ENCODE measurements around the gene PLCB1. TPM values are rescaled to one million over a fixed set of nuclear protein-coding genes. Genes with fewer than 3 reads are reported as not detected.

Gene PLCB1
- total and polyA plus RNA-seq, 2 experiments from 2014 or later, result 6.7 to 20.5 TPM

DNA sequence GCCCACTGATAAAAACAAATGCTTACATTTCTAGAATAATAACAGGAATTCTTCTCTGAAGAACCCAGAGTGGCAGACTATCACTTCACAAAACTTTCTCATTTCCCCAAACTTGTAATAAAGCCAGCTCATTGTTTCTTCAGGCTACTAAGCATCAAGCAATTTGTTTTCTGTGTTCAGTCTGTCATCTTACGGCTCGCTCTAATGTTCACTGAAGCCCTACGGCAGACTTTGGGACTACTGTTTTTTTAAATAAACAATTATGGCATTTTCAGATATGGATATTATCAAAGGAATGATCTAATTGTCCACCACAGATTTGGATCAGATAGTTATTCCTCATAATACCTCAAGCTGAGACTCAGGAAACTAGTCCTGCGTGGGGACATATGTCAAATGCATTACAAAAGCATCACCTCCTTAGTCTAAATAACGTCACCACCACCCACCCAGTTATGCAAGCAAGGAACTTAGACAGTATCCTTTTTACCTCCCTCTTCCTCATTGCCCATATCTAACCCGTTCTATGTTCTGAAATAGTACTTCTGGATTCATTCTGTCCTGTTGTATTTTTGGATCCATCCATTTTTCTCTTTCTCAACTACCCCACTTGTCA is 415.1 kb downstream of the PLCB1 start:
- Histone ChIP-seq H3K36me3 (replicated peaks; ENCODE audit: insufficient read depth, low read depth) (no peaks in the 10 kb centered on the region), H3K9me3 (ENCODE audit: low read depth) (no peaks in the 10 kb centered on the region), H3K4me2 (no peak overlapping the region), H2AFZ (no peak overlapping the region), H3K9me2 (replicated peaks; ENCODE audit: insufficient read depth) (no peaks in the 10 kb centered on the region), H3K79me2 (no peaks in the 10 kb centered on the region), H3K27ac (no peak overlapping the region), H3K27me3 (no peaks in the 10 kb centered on the region), H4K20me1 (ENCODE audit: insufficient read depth, poor library complexity, severe bottlenecking) (no peaks in the 10 kb centered on the region), H3K4me3 (no peak overlapping the region), H3K4me1 (ENCODE audit: insufficient read depth) (no peaks in the 10 kb centered on the region)
- DNase-seq (ENCODE audit: low spot score), result no peak
- WGBS (ENCODE audit: low lambda C conversion rate, missing lambda C conversion rate), result 83% methylated on average over 6 of the region's 6 CpGs
- TF ChIP-seq EZH2phosphoT487 (IDR thresholded peaks at IDR 0.05; ENCODE audit: low read depth, severe bottlenecking, unreplicated experiment) (no peak), EZH2 (IDR thresholded peaks at IDR 0.05; ENCODE audit: borderline replicate concordance) (no peak)
- TF ChIP-seq, protein P1, sequence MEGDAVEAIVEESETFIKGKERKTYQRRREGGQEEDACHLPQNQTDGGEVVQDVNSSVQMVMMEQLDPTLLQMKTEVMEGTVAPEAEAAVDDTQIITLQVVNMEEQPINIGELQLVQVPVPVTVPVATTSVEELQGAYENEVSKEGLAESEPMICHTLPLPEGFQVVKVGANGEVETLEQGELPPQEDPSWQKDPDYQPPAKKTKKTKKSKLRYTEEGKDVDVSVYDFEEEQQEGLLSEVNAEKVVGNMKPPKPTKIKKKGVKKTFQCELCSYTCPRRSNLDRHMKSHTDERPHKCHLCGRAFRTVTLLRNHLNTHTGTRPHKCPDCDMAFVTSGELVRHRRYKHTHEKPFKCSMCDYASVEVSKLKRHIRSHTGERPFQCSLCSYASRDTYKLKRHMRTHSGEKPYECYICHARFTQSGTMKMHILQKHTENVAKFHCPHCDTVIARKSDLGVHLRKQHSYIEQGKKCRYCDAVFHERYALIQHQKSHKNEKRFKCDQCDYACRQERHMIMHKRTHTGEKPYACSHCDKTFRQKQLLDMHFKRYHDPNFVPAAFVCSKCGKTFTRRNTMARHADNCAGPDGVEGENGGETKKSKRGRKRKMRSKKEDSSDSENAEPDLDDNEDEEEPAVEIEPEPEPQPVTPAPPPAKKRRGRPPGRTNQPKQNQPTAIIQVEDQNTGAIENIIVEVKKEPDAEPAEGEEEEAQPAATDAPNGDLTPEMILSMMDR (IDR thresholded peaks at IDR 0.05; ENCODE audit: poor library complexity), result no peak

DNA sequence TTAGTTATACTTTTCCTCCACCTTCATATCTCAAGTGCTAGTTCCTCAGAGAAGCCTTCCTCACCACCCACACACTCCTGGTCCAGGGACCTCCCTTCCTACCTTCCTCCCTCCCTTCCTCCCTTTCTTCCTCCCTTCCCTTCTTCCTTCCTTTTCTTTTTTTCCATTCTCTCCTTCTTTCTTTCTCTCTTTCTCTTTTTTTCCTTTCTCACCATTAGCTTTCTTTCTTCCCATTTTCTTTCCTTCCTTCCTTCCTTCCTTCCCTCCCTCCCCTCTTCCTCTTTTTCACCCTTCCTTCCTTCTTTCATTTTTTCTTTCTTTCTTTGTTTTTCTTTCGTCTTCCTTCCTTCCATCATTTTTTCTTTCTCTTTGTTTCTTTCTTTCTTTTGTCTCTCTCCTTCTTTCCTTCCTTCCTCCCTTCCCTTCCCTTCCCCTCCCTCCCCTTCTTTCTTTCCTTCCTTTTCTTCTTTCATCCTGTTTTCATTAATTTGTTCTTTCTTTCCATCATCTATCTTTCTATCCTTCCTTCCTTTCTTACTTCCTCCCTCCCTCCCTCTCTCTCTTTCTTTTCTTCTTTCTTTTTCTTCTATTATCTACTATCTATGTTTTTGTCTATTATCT is 416.0 kb downstream of the PLCB1 start:
- no peak overlapping the region for H3K4me3 ChIP-seq
- H3K9me2 ChIP-seq (replicated peaks; ENCODE audit: insufficient read depth), result no peaks in the 10 kb centered on the region
- DNase-seq (ENCODE audit: low spot score), result no peak
- H3K4me2 ChIP-seq, result no peak overlapping the region
- WGBS (ENCODE audit: low lambda C conversion rate, missing lambda C conversion rate), result no CpG with 5 or more reads among the region's 1 CpG
- no peaks in the 10 kb centered on the region for H3K36me3 ChIP-seq (replicated peaks; ENCODE audit: insufficient read depth, low read depth)
- H2AFZ ChIP-seq, result no peak overlapping the region
- no peaks in the 10 kb centered on the region for H3K9me3 ChIP-seq (ENCODE audit: low read depth)
- H3K27ac ChIP-seq, result no peak overlapping the region
- no peaks in the 10 kb centered on the region for H3K27me3 ChIP-seq
- TF ChIP-seq, protein P1 (IDR thresholded peaks at IDR 0.05; ENCODE audit: poor library complexity), result no peak
- TF ChIP-seq EZH2 (IDR thresholded peaks at IDR 0.05; ENCODE audit: borderline replicate concordance) (no peak), EZH2phosphoT487 (IDR thresholded peaks at IDR 0.05; ENCODE audit: low read depth, severe bottlenecking, unreplicated experiment) (no peak)
- H3K79me2 ChIP-seq, result no peaks in the 10 kb centered on the region
- no peaks in the 10 kb centered on the region for H4K20me1 ChIP-seq (ENCODE audit: insufficient read depth, poor library complexity, severe bottlenecking)
- no peaks in the 10 kb centered on the region for H3K4me1 ChIP-seq (ENCODE audit: insufficient read depth)

DNA sequence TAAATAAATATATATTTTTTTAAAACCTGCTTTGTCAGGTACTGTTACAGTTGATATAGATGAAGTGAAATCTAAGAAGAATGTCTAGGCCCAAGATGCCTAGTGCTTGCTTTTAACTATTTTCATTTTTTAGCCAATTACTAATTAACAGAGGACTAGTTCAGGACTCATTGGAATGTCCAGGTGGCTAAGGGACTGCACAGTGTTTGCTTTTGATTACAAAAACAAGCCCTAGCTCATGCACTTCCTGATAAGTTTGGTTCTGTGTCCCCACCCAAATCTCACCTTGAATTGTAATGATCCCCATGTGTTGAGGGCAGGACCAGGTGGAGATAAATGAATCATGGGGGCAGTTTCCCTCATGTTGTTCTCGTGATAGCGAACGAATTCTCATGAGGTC is 417.1 kb downstream of the PLCB1 start:
- Histone ChIP-seq H3K4me2 (no peak overlapping the region), H2AFZ (no peak overlapping the region), H3K79me2 (no peaks in the 10 kb centered on the region), H3K9me3 (ENCODE audit: low read depth) (no peaks in the 10 kb centered on the region), H3K27me3 (no peaks in the 10 kb centered on the region), H3K27ac (no peak overlapping the region), H3K36me3 (replicated peaks; ENCODE audit: insufficient read depth, low read depth) (no peaks in the 10 kb centered on the region), H3K4me1 (ENCODE audit: insufficient read depth) (no peaks in the 10 kb centered on the region), H4K20me1 (ENCODE audit: insufficient read depth, poor library complexity, severe bottlenecking) (no peaks in the 10 kb centered on the region), H3K4me3 (no peak overlapping the region), H3K9me2 (replicated peaks; ENCODE audit: insufficient read depth) (no peaks in the 10 kb centered on the region)
- TF ChIP-seq, protein P1 (IDR thresholded peaks at IDR 0.05; ENCODE audit: poor library complexity), result no peak
- no peak for TF ChIP-seq EZH2phosphoT487 (IDR thresholded peaks at IDR 0.05; ENCODE audit: low read depth, severe bottlenecking, unreplicated experiment)
- no peak for TF ChIP-seq EZH2 (IDR thresholded peaks at IDR 0.05; ENCODE audit: borderline replicate concordance)
- WGBS (ENCODE audit: low lambda C conversion rate, missing lambda C conversion rate), result 96% methylated on average over 3 of the region's 3 CpGs
- DNase-seq (ENCODE audit: low spot score), result no peak

All from hepatocyte (in vitro differentiated cells).